Gastroesophageal sphincter (tissue), 3 donors: ENCODE data around the gene CHCHD6.

Source experiments
- EP300 ChIP-seq: sonication (generic); formaldehyde crosslinking; IDR thresholded peaks from one replicate; pipeline ENCODE4 v1.6.1; 2017; ENCODE audit warnings: antibody characterized with exemption, mild to moderate bottlenecking
- POLR2A ChIP-seq, 2 donors: fragments of 450-650 bp; IDR thresholded peaks; one replicate each; pipeline ENCODE4 v1.6.1; 2017; ENCODE audit warnings: antibody characterized with exemption in 2 of 2, mild to moderate bottlenecking in 2 of 2, moderate library complexity in 1 of 2
- TF ChIP-seq, protein P1 (sequence below), 4 experiments: fragments of 200-600 bp in 2 of 4; fragments of 450-650 bp in 2 of 4; sonication (generic) in 1 of 4; IDR thresholded peaks; one replicate each; pipeline ENCODE4 v1.5.1; 2017 to 2019; ENCODE audit warnings: antibody characterized with exemption in 4 of 4, mild to moderate bottlenecking in 2 of 4, moderate library complexity in 2 of 4

DNA sequence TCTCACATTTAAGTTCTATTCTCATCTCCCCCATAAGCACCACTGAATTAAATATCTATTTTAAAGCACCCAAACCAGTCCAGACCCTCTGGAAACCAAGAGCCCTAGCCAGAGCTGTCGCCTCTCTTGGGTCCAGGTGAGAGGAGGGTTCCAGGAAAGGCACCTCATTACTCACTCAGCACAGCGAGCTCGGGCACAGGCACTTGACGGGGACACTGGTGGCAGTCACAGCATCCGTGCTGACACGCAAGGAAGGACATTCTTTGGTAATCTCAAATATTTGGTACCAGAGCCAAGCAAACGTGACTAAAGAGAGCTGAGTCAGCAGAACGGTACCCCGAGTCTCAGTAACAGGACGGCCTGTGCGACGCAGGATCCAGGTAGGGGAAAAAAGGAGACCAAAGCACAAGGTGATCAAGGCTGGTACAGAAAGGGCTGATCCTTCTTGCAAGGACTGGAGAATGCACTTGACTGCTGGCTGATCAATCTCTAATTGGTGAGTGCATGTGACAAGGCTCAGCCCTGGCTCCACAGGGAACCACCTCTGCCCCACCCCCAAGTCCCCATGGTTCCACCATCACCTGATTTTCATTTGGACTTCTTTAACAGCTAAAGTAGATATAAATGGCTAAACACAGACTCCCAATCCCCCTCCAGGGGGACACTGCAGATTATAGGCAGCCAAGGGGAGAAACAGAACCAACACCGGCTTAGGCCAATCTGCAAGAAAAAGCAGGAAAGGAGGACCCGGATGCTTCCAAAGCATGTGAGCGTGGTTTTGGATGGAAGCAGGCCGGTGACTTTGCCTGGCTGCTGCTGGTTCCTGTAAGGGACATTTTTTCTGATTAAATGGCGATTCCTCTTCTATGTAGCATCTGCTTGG lies 61.4 kb downstream of the CHCHD6 start:
- TF ChIP-seq, protein P1, sequence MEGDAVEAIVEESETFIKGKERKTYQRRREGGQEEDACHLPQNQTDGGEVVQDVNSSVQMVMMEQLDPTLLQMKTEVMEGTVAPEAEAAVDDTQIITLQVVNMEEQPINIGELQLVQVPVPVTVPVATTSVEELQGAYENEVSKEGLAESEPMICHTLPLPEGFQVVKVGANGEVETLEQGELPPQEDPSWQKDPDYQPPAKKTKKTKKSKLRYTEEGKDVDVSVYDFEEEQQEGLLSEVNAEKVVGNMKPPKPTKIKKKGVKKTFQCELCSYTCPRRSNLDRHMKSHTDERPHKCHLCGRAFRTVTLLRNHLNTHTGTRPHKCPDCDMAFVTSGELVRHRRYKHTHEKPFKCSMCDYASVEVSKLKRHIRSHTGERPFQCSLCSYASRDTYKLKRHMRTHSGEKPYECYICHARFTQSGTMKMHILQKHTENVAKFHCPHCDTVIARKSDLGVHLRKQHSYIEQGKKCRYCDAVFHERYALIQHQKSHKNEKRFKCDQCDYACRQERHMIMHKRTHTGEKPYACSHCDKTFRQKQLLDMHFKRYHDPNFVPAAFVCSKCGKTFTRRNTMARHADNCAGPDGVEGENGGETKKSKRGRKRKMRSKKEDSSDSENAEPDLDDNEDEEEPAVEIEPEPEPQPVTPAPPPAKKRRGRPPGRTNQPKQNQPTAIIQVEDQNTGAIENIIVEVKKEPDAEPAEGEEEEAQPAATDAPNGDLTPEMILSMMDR (IDR thresholded peaks at IDR 0.05): no peak
- no peak for TF ChIP-seq POLR2A (IDR thresholded peaks at IDR 0.05)
- TF ChIP-seq EP300: no peak
